Mesenchymal stem cell (in vitro differentiated cells and primary cell): ENCODE data around the gene ZNRD2.

Experiments
- DNase-seq: peaks from one replicate; pipeline ENCODE4 v3.0.0-alpha.2; 2013
- H2AFZ ChIP-seq: one replicate; pipeline ENCODE4 v1.6.1; 2013; ENCODE audit warnings: low read depth, mild to moderate bottlenecking, control low read depth, inconsistent platforms, low read length, moderate library complexity
- H2AK5ac ChIP-seq: 2 replicates; pipeline ENCODE4 v1.6.1; 2013; ENCODE audit warnings: low read length, moderate library complexity, mild to moderate bottlenecking, inconsistent platforms; ENCODE audit not compliant: severe bottlenecking
- H2BK120ac ChIP-seq: one replicate; pipeline ENCODE4 v1.6.1; 2013; ENCODE audit warnings: low read depth, mild to moderate bottlenecking, inconsistent platforms, low read length, moderate library complexity
- H2BK12ac ChIP-seq, 2 experiments: one replicate each; pipeline ENCODE4 v1.6.1; 2013; ENCODE audit warnings: inconsistent platforms in 2 of 2, low read length in 2 of 2, mild to moderate bottlenecking in 2 of 2, moderate library complexity in 2 of 2, control low read depth in 1 of 2
- H2BK15ac ChIP-seq: one replicate; pipeline ENCODE4 v1.6.1; 2013; ENCODE audit warnings: mild to moderate bottlenecking, low read depth, inconsistent platforms; ENCODE audit not compliant: poor library complexity, severe bottlenecking
- H2BK5ac ChIP-seq: 2 replicates; pipeline ENCODE4 v1.6.1; 2013; ENCODE audit warnings: low read depth, mild to moderate bottlenecking, low read length, control low read depth, inconsistent platforms; ENCODE audit not compliant: poor library complexity, severe bottlenecking
- H3K14ac ChIP-seq, 2 experiments: one replicate each; pipeline ENCODE4 v1.6.1; 2013; ENCODE audit warnings: inconsistent platforms in 2 of 2, low read length in 2 of 2, control low read depth in 1 of 2, mild to moderate bottlenecking in 1 of 2, moderate library complexity in 1 of 2
- H3K18ac ChIP-seq, 2 experiments: one replicate each; pipeline ENCODE4 v1.6.1; 2013; ENCODE audit warnings: inconsistent platforms in 2 of 2, low read length in 2 of 2, control low read depth in 1 of 2, low read depth in 1 of 2, mild to moderate bottlenecking in 1 of 2
- H3K23ac ChIP-seq, 2 experiments: one replicate each; pipeline ENCODE4 v1.6.1; 2013; ENCODE audit warnings: inconsistent platforms in 2 of 2, low read length in 2 of 2, mild to moderate bottlenecking in 2 of 2, moderate library complexity in 2 of 2, control low read depth in 1 of 2
- H3K27ac ChIP-seq: 2 replicates; pipeline ENCODE4 v1.5.1; 2013; ENCODE audit warnings: mild to moderate bottlenecking, moderate library complexity, low read length, control low read depth, inconsistent platforms; ENCODE audit not compliant: poor library complexity, severe bottlenecking
- H3K27me3 ChIP-seq, 2 experiments: 2 replicates each; pipeline versions ENCODE4 v1.6.1 to v1.7.0; 2013; ENCODE audit warnings: low read length in 2 of 2, mild to moderate bottlenecking in 2 of 2, moderate library complexity in 2 of 2, control low read depth in 1 of 2, inconsistent platforms in 1 of 2; ENCODE audit not compliant: control insufficient read depth in 1 of 2, insufficient read depth in 1 of 2
- H3K36me3 ChIP-seq, 2 experiments: 2 replicates each; pipeline versions ENCODE4 v1.6.1 to v1.7.0; 2013; ENCODE audit warnings: low read length in 2 of 2, control low read depth in 1 of 2, inconsistent platforms in 1 of 2, low read depth in 1 of 2, mild to moderate bottlenecking in 1 of 2; ENCODE audit not compliant: insufficient read depth in 2 of 2, control insufficient read depth in 1 of 2
- H3K4ac ChIP-seq, 2 experiments: one replicate each; pipeline ENCODE4 v1.6.1; 2013; ENCODE audit warnings: inconsistent platforms in 2 of 2, low read length in 2 of 2, mild to moderate bottlenecking in 2 of 2, moderate library complexity in 2 of 2, control low read depth in 1 of 2, low read depth in 1 of 2
- H3K4me1 ChIP-seq: 2 replicates; pipeline ENCODE4 v1.6.1; 2013; ENCODE audit warnings: low read depth, low read length, control low read depth; ENCODE audit not compliant: control insufficient read depth, insufficient read depth
- H3K4me2 ChIP-seq: 2 replicates; pipeline ENCODE4 v1.6.1; 2013; ENCODE audit warnings: low read length, mild to moderate bottlenecking, inconsistent platforms; ENCODE audit not compliant: poor library complexity, severe bottlenecking
- H3K4me3 ChIP-seq, 2 experiments: 2 replicates each; pipeline versions ENCODE4 v1.5.1 to v1.7.0; 2013; ENCODE audit warnings: low read length in 2 of 2, mild to moderate bottlenecking in 2 of 2, control low read depth in 1 of 2, low read depth in 1 of 2; ENCODE audit not compliant: insufficient read depth in 1 of 2
- H3K79me1 ChIP-seq: replicated peaks from 2 replicates; pipeline ENCODE4 v1.6.1; 2013; ENCODE audit warnings: mild to moderate bottlenecking, control low read depth, low read length, inconsistent platforms; ENCODE audit not compliant: poor library complexity, severe bottlenecking
- H3K9ac ChIP-seq: 2 replicates; pipeline ENCODE4 v1.7.0; 2013; ENCODE audit warnings: mild to moderate bottlenecking, low read length, moderate library complexity
- H3K9me3 ChIP-seq: 2 replicates; pipeline ENCODE4 v1.7.0; 2013; ENCODE audit warnings: mild to moderate bottlenecking, low read length; ENCODE audit not compliant: control insufficient read depth
- H4K8ac ChIP-seq: one replicate; pipeline ENCODE4 v1.6.1; 2013; ENCODE audit warnings: inconsistent platforms, mild to moderate bottlenecking, low read length, moderate library complexity
- H4K91ac ChIP-seq: one replicate; pipeline ENCODE4 v1.6.1; 2013; ENCODE audit warnings: mild to moderate bottlenecking, low read length, inconsistent platforms
- WGBS: methylation state at CpG from one replicate; pipeline ENCODE4 v1.1.7; 2013; ENCODE audit warnings: mixed read lengths; 5-methylcytosine and 5-hydroxymethylcytosine counted together

The ZNRD2 gene

DNA sequence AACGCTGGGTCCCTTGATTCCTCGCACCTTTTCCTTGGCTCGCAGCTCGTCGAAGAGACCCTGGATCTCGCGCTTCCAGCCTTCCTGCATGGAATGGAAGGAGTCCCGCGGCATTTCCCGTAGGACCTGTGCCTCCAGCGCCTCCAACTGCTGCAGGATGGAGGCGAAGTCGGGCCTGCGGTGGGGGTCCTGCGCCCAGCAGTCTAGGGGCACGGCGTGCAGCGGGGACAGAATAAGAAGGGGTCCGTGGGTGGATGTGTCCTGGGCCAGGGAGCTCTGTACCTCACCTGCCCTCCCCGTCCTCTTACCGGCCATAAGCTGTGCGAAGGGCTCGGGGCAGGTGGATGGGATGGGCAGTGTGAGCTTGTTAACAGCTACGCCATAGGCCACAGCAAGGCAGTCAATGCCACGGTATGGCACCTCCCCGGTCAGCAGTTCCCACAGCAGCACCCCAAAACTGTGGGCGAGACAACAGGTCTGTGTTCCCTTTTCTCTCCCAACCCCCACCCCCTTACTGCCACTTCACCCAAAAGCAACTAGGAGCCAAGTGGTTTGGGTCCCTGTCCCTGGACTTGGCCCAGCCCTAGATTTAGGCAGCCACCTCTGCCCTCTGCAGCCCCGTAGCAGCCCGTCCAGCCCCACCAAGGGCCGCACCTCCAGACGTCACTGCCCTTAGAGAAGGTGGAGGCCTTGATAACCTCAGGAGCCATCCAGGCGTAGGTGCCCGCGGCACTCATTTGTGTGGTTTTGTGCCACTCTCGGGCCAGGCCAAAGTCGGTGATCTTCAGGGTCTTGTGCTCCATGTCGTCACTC, 37.5 kb downstream of the ZNRD2 start:
- Histone ChIP-seq H2AFZ (no peak overlapping the region), H3K9me3 (no peaks in the 10 kb centered on the region), H3K4ac (no peak overlapping the region), H2BK120ac (no peak overlapping the region), H3K9ac (no peak overlapping the region), H4K91ac (peak overlapping the region; percentile 18), H3K14ac (no peak overlapping the region), H2BK15ac (no peak overlapping the region), H3K4me3 (peak overlapping the region in 1 of 2 experiments; percentile 65), H3K79me1 (peaks cover 37% of the 10 kb centered on the region), H3K4me1 (peaks cover 65% of the 10 kb centered on the region), H3K27ac (no peak overlapping the region), H2AK5ac (no peak overlapping the region), H3K27me3 (no peaks in the 10 kb centered on the region), H3K4me2 (no peak overlapping the region), H3K18ac (no peak overlapping the region), H3K36me3 (peaks cover 57 to 82% of the 10 kb centered on the region in 2 experiments), H2BK12ac (no peak overlapping the region), H2BK5ac (no peak overlapping the region), H4K8ac (peak overlapping the region; percentile 36), H3K23ac (no peak overlapping the region)
- WGBS, result 81% methylated on average over 36 of the region's 37 CpGs
- DNase-seq, result no peak

DNA sequence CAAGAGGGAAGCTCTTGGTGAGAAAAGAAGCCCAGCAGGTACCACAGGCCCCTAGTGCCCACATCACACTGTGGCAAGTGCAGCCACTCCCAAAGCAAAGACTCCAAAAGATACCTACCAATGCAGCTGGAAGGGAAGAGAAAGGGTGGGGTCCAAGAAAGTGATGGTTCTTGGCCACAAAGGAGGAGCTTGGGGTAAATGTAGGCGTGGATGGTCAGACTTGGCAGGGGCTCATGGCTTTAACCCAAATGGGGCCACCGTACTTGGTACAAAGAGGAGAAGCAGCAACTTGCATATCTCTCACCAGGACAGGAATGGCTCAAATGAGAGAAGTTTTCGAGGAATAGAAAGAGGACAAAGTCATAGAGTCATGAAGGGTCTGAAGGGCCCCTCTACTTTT, 39.0 kb downstream of the ZNRD2 start:
- peaks cover 34% of the 10 kb centered on the region for H3K79me1 ChIP-seq
- WGBS, result 94% methylated on average over 3 of the region's 3 CpGs
- no peak overlapping the region for H3K4ac ChIP-seq
- no peak overlapping the region for H2AFZ ChIP-seq
- no peak overlapping the region for H2BK15ac ChIP-seq
- no peak overlapping the region for H3K27ac ChIP-seq
- peaks cover 42 to 77% of the 10 kb centered on the region in 2 experiments for H3K36me3 ChIP-seq
- no peak overlapping the region for H4K8ac ChIP-seq
- DNase-seq, result no peak
- no peak overlapping the region for H3K18ac ChIP-seq
- H3K9ac ChIP-seq, result peak overlapping the region; percentile 22
- H3K4me2 ChIP-seq, result no peak overlapping the region
- H3K14ac ChIP-seq, result no peak overlapping the region
- no peaks in the 10 kb centered on the region for H3K9me3 ChIP-seq
- no peak overlapping the region for H4K91ac ChIP-seq
- H2BK5ac ChIP-seq, result no peak overlapping the region
- peaks cover 62% of the 10 kb centered on the region for H3K4me1 ChIP-seq
- no peak overlapping the region for H3K23ac ChIP-seq
- H2BK12ac ChIP-seq, result no peak overlapping the region
- no peak overlapping the region for H2AK5ac ChIP-seq
- peak overlapping the region in 1 of 2 experiments; percentile 29 for H3K4me3 ChIP-seq
- no peak overlapping the region for H2BK120ac ChIP-seq
- H3K27me3 ChIP-seq, result no peaks in the 10 kb centered on the region

DNA sequence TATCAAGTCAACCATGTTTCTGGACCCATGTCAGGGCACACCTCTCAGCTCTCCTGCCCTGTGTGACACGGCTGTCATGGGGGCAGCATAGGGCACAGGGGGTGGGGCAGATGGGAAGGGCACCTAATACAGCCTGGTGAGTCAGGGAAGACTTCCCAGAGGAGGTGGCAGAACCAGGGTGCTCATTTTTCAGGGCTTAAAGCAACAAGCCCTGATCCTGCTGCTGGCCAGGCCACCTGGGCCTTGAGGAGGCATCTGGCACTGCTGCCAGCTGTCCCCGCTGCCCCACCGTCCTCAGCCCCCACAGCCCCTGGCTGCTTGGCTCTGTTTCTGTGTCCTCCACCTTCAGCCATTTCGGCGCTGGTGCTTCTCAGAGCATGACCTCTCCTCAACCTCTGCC, 39.4 kb downstream of the ZNRD2 start:
- Histone ChIP-seq H4K8ac (no peak overlapping the region), H3K4ac (no peak overlapping the region), H3K4me3 (peak overlapping the region in 1 of 2 experiments; percentile 29), H2AFZ (no peak overlapping the region), H2BK15ac (no peak overlapping the region), H2BK120ac (no peak overlapping the region), H3K4me1 (peaks cover 60% of the 10 kb centered on the region), H3K14ac (no peak overlapping the region), H4K91ac (no peak overlapping the region), H3K27ac (no peak overlapping the region), H3K4me2 (no peak overlapping the region), H2AK5ac (no peak overlapping the region), H2BK12ac (no peak overlapping the region), H3K36me3 (peaks cover 38 to 72% of the 10 kb centered on the region in 2 experiments), H3K9ac (peak overlapping the region; percentile 22), H3K27me3 (no peaks in the 10 kb centered on the region), H2BK5ac (no peak overlapping the region), H3K79me1 (peaks cover 34% of the 10 kb centered on the region), H3K18ac (no peak overlapping the region), H3K23ac (no peak overlapping the region), H3K9me3 (no peaks in the 10 kb centered on the region)
- no peak for DNase-seq
- 97% methylated on average over 5 of the region's 5 CpGs for WGBS

DNA sequence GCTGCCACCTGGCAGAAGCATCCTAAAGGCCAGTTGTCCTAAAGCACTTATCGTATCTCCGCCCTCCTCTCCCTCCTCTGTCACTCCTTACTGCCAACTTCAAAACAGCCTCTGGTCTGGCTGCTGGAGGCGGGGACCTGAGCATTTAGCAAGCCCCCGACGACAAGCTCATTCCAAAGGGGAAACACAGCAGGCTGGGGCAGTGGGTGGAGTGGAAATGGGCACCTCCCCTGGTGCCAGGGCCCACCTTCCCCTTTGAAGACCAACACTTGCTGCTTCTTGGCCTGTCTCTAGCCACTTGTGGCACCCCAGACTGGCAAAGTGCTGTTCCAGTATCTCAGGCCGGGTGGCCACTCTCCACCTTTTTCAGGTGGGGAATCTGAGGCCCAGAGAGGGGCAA, 40.1 kb downstream of the ZNRD2 start:
- peaks cover 27% of the 10 kb centered on the region for H3K79me1 ChIP-seq
- H3K4me2 ChIP-seq, result peak overlapping the region; percentile 33
- H2BK12ac ChIP-seq, result no peak overlapping the region
- H3K4me3 ChIP-seq, result peak overlapping the region in 1 of 2 experiments; percentile 1
- no peaks in the 10 kb centered on the region for H3K27me3 ChIP-seq
- no peak overlapping the region for H4K8ac ChIP-seq
- no peak overlapping the region for H3K14ac ChIP-seq
- H2AK5ac ChIP-seq, result peak overlapping the region; percentile 75
- H3K9me3 ChIP-seq, result no peaks in the 10 kb centered on the region
- no peak overlapping the region for H4K91ac ChIP-seq
- peak overlapping the region; percentile 55 for H2BK15ac ChIP-seq
- H3K4me1 ChIP-seq, result peaks cover 56% of the 10 kb centered on the region
- H2BK120ac ChIP-seq, result peak overlapping the region; percentile 8
- no peak overlapping the region for H3K18ac ChIP-seq
- H3K9ac ChIP-seq, result peak overlapping the region; percentile 38
- no peak overlapping the region for H3K27ac ChIP-seq
- 61% methylated on average over 5 of the region's 6 CpGs for WGBS
- DNase-seq, result no peak
- H3K36me3 ChIP-seq, result peaks cover 31 to 65% of the 10 kb centered on the region in 2 experiments
- no peak overlapping the region for H2BK5ac ChIP-seq
- H3K23ac ChIP-seq, result no peak overlapping the region
- H3K4ac ChIP-seq, result peak overlapping the region in 1 of 2 experiments; percentile 16
- H2AFZ ChIP-seq, result no peak overlapping the region
